Left lung (tissue), 10 donors: ENCODE measurements around the gene PDK2. TPM values are rescaled to one million over a fixed set of nuclear protein-coding genes. Genes with fewer than 3 reads are reported as not detected.

ENCODE experiments used
- ATAC-seq: fragments of 200-7000 bp; cut with Tn5 transposase; one replicate; pipeline ENCODE4 v1.9.1; 2020; ENCODE audit warnings: moderate library complexity
- DNase-seq, 4 donors: peaks; one replicate each; pipeline ENCODE4 v3.0.0-alpha.2; 2013 to 2020
- H3K27ac ChIP-seq, 2 donors: fragments of 200-600 bp; sonication (generic) in 1 of 2; one replicate each; pipeline versions ENCODE4 v1.5.0 to v1.8.0; 2020 to 2021
- H3K27me3 ChIP-seq, 2 donors: fragments of 200-600 bp; sonication (generic) in 1 of 2; one replicate each; pipeline versions ENCODE4 v1.5.0 to v1.8.0; 2020 to 2021
- H3K36me3 ChIP-seq, 2 donors: fragments of 200-600 bp; sonication (generic) in 1 of 2; one replicate each; pipeline versions ENCODE4 v1.5.0 to v1.8.0; 2020 to 2021
- H3K4me1 ChIP-seq, 2 donors: fragments of 200-600 bp; one replicate each; pipeline ENCODE4 v1.8.0; 2021
- H3K4me3 ChIP-seq, 2 donors: fragments of 200-600 bp; sonication (generic) in 1 of 2; one replicate each; pipeline versions ENCODE4 v1.5.0 to v1.8.0; 2020 to 2021; ENCODE audit warnings: mild to moderate bottlenecking in 1 of 2
- H3K9me3 ChIP-seq, 2 donors: fragments of 200-600 bp; sonication (generic) in 1 of 2; one replicate each; pipeline versions ENCODE4 v1.5.0 to v1.8.0; 2020 to 2021
- CTCF ChIP-seq, 2 donors: fragments of 200-600 bp; sonication (generic) in 1 of 2; IDR thresholded peaks; one replicate each; pipeline versions ENCODE4 v1.5.0 to v1.8.0; 2021; ENCODE audit warnings: antibody characterized with exemption in 2 of 2
- intact Hi-C, 2 donors: fragments of 100-400 bp; cut with DNase I; formaldehyde crosslinking; loops; one replicate each; pipeline versions ENCODE4 v1.11.2 to v1.14.2; 2022
- polyA plus RNA-seq, 6 donors: library from polyadenylated mRNA; unstranded; fragments of 120-200 nt; gene quantifications; one replicate each; pipeline ENCODE4 v1.2.1, GENCODE V29; 2013; ENCODE audit not compliant: insufficient read length in 6 of 6
- total RNA-seq, 2 donors: library from RNA; stranded (reverse); fragmentation: NEBNext Ultra II Directional; extraction: Animal tissue kit (Norgen Biotek cat#: 25700); gene quantifications; one replicate each; pipeline ENCODE4 v1.2.1, GENCODE V29; 2021
- donor health status: DM: no; HTN: yes; CAD: no.
- donor health status: DM: no; HTN: no; CAD: no.

Gene PDK2
- total and polyA plus RNA-seq, 8 donors = 20.7 to 83.8 (median 67.4) TPM

- Histone ChIP-seq H3K4me1 (no peaks in the 10 kb centered on the region), H3K27ac (no peak overlapping the region), H3K36me3 (peaks cover 0 to 91% of the 10 kb centered on the region in 2 donors), H3K9me3 (peaks cover 0 to 4% of the 10 kb centered on the region in 2 donors), H3K4me3 (no peak overlapping the region), H3K27me3 (no peaks in the 10 kb centered on the region)
- TF ChIP-seq CTCF (IDR thresholded peaks at IDR 0.05) = no peak
- no peak for ATAC-seq
- DNase-seq = no peak
- intact Hi-C loops = no loop called here
These were observed 22.2 kb upstream of the PDK2 start for GRCh38 chr17:50072925-50073324.

- no peaks in the 10 kb centered on the region for H3K27me3 ChIP-seq
- ATAC-seq (no peak), DNase-seq (no peak)
- no peak overlapping the region for H3K4me3 ChIP-seq
- peaks cover 0 to 4% of the 10 kb centered on the region in 2 donors for H3K9me3 ChIP-seq
- H3K27ac ChIP-seq = no peak overlapping the region
- no peak for TF ChIP-seq CTCF (IDR thresholded peaks at IDR 0.05)
- H3K4me1 ChIP-seq = no peaks in the 10 kb centered on the region
- H3K36me3 ChIP-seq = peaks cover 0 to 94% of the 10 kb centered on the region in 2 donors
- intact Hi-C loops = no loop called here
These were observed 20.9 kb upstream of the PDK2 start for GRCh38 chr17:50074227-50074626.

GRCh38 chr17:50075446-50076032, 19.6 kb upstream of the PDK2 start:
- peaks cover 0 to 92% of the 10 kb centered on the region in 2 donors for H3K36me3 ChIP-seq
- ATAC-seq = no peak

GRCh38 chr17:50076221-50076590, 18.9 kb upstream of the PDK2 start:
- Histone ChIP-seq H3K27ac (no peak overlapping the region), H3K4me1 (no peaks in the 10 kb centered on the region), H3K9me3 (peaks cover 0 to 4% of the 10 kb centered on the region in 2 donors), H3K36me3 (peaks cover 0 to 92% of the 10 kb centered on the region in 2 donors), H3K4me3 (no peak overlapping the region), H3K27me3 (no peaks in the 10 kb centered on the region)
- ATAC-seq (no peak), DNase-seq (no peak)
- TF ChIP-seq CTCF (IDR thresholded peaks at IDR 0.05) = no peak
- intact Hi-C loops = no loop called here

More at GRCh38 chr17:50075446-50076032, 19.6 kb upstream of the PDK2 start:
- no peaks in the 10 kb centered on the region for H3K4me1 ChIP-seq
- peaks cover 0 to 4% of the 10 kb centered on the region in 2 donors for H3K9me3 ChIP-seq
- no peak overlapping the region for H3K4me3 ChIP-seq
- H3K27me3 ChIP-seq = no peaks in the 10 kb centered on the region
- no peak for DNase-seq
- intact Hi-C loops = no loop called here
- no peak for TF ChIP-seq CTCF (IDR thresholded peaks at IDR 0.05)
- no peak overlapping the region for H3K27ac ChIP-seq

GRCh38 chr17:50076591-50077235, 18.4 kb upstream of the PDK2 start:
- no peaks in the 10 kb centered on the region for H3K4me1 ChIP-seq
- no peaks in the 10 kb centered on the region for H3K27me3 ChIP-seq
- no peak overlapping the region for H3K4me3 ChIP-seq
- DNase-seq = no peak
- intact Hi-C loops = no loop called here
- no peak overlapping the region for H3K27ac ChIP-seq
- peaks cover 0 to 92% of the 10 kb centered on the region in 2 donors for H3K36me3 ChIP-seq
- no peak for ATAC-seq
- no peak for TF ChIP-seq CTCF (IDR thresholded peaks at IDR 0.05)
- peaks cover 0 to under 1% of the 10 kb centered on the region in 2 donors for H3K9me3 ChIP-seq
